ENCODE measurements around the gene ST14.

The ST14 gene

GRCh38 chr11:130159657-130160497, at the start of gene ST14:
Gene ST14, plus strand, starts transcription at chr11:130159782. Its CDS starts 198 bp downstream, at chr11:130159980.
- DNase-seq (ENCODE audit: low spot score) = peak; percentile 25

- DNase-seq (ENCODE audit: low spot score) = no peak
Measured at GRCh38 chr11:130110339-130111108, 49.1 kb upstream of the ST14 start.

- no peak for DNase-seq (ENCODE audit: low spot score)
Measured at GRCh38 chr11:130112071-130112830, 47.3 kb upstream of the ST14 start.

GRCh38 chr11:130114281-130114680, 45.3 kb upstream of the ST14 start:
- no peak for DNase-seq (ENCODE audit: low spot score)

GRCh38 chr11:130114726-130115125, 44.9 kb upstream of the ST14 start:
- no peak for DNase-seq (ENCODE audit: low spot score)

GRCh38 chr11:130115218-130115617, 44.4 kb upstream of the ST14 start:
- no peak for DNase-seq (ENCODE audit: low spot score)

- DNase-seq (ENCODE audit: low spot score) = no peak
Measured at GRCh38 chr11:130118165-130118564, 41.4 kb upstream of the ST14 start.

GRCh38 chr11:130118636-130119387, 40.8 kb upstream of the ST14 start:
- DNase-seq (ENCODE audit: low spot score) = no peak

GRCh38 chr11:130120045-130120444, 39.5 kb upstream of the ST14 start:
- no peak for DNase-seq (ENCODE audit: low spot score)

- DNase-seq (ENCODE audit: low spot score) = peak; percentile 72
Measured at GRCh38 chr11:130121445-130121978, 38.1 kb upstream of the ST14 start.

- DNase-seq (ENCODE audit: low spot score) = no peak
Measured at GRCh38 chr11:130122141-130122575, 37.4 kb upstream of the ST14 start.

GRCh38 chr11:130123414-130124040, 36.1 kb upstream of the ST14 start:
- DNase-seq (ENCODE audit: low spot score) = no peak

GRCh38 chr11:130124096-130124495, 35.5 kb upstream of the ST14 start:
- peak; percentile 87 for DNase-seq (ENCODE audit: low spot score)

GRCh38 chr11:130125638-130126037, 33.9 kb upstream of the ST14 start:
- DNase-seq (ENCODE audit: low spot score) = no peak

- DNase-seq (ENCODE audit: low spot score) = no peak
Measured at GRCh38 chr11:130126516-130126915, 33.1 kb upstream of the ST14 start.

GRCh38 chr11:130127509-130127908, 32.1 kb upstream of the ST14 start:
- DNase-seq (ENCODE audit: low spot score) = no peak

GRCh38 chr11:130128626-130129025, 31.0 kb upstream of the ST14 start:
- DNase-seq (ENCODE audit: low spot score) = no peak

- DNase-seq (ENCODE audit: low spot score) = no peak
Measured at GRCh38 chr11:130129922-130130321, 29.7 kb upstream of the ST14 start.

GRCh38 chr11:130131961-130132850, 27.4 kb upstream of the ST14 start:
- DNase-seq (ENCODE audit: low spot score) = peak; percentile 81

GRCh38 chr11:130133716-130134115, 25.9 kb upstream of the ST14 start:
- DNase-seq (ENCODE audit: low spot score) = no peak

Measured in AG20443 (cell line).